Measurements from ENCODE around the gene VKORC1L1.
"Not testable (repeated sequence)": the region's sequence is repeated elsewhere in the genome, so short reads cannot be mapped to it uniquely, and the experiment has no call there.

VKORC1L1 gene

DNA sequence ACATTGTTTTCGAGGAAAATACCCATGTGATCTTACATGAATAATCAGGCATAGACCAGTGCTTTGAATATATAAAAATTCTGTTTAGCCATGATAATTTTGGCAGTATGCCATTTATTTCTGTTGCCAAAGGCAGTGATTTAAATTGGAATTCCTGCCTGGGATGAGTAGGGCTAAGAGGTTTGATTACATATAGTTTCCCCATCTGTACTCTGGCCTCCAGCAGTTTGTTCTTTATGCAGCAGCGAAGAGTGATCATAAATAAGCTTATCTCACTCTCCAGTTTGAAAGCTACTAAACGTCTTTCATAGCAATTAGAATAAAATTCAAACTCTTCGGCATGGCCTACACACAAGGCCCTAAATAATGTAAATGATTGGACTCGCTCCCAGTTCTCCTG is 72.9 kb downstream of the VKORC1L1 start:
- DNase-seq = not testable (repeated sequence)

GRCh38 chr7:65946904-65947303 is 74.0 kb downstream of the VKORC1L1 start:
- no peak for DNase-seq

GRCh38 chr7:65951837-65952578 is 79.1 kb downstream of the VKORC1L1 start:
- no peak for DNase-seq

- no peak for DNase-seq
These were observed 80.3 kb downstream of the VKORC1L1 start for GRCh38 chr7:65953001-65953720.

DNA sequence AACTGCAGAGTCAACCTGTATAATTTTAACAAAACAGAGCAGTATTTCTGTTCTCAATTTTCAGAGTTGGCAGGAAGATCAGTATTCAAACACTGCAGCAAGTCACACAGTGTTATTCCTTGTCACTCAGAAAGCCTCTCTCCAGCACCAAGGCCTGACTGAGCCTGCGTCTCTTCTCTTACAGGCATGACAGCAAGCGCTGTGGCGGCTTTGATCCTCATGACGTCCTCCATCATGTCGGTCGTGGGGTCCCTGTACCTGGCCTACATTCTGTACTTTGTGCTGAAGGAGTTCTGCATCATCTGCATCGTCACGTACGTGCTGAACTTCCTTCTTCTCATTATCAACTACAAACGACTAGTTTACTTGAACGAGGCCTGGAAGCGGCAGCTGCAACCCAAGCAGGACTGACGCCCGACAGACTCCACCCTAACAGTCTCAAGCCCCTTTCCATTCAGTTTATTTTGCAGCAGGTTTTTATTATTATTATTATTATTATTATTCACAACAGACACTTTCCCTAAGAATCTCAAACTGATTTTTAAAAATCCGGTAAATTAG is 81.1 kb downstream of the VKORC1L1 start:
- no peak for DNase-seq

GRCh38 chr7:65955718-65956117 is 82.8 kb downstream of the VKORC1L1 start:
- DNase-seq = no peak

DNA sequence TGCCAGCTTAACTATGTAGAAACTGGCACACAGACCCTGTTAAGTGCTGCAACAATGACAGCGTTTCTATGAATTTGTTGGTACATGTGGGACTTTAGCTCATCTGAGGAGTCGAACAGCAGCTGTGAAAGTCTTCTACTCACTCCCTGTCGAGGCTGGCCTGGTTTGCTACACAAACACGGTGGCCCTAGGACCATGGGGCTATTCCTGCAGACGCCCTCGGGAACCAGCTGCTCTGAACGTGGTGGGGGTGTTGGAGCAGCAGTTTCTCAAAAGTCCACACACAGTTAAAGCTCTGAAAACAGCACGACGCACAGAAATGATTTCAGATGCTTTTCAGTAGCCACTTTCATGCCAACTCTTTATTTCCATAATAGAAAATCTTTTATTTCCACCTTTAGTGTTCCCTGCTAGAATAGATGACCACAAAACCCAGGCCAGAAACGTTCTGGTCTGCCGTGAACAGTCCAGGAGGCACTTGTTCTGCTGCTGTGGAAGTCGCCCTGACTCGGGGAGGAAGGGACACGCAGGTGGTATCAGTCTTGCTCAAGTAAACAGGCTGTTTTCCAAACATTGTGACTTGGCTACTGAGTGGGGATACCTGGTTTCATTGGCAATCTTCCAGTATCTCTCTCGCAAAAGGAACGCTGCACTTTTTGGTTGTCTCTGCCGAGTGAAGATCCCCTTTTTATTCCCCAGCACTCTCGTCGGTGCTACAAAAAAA is 87.6 kb downstream of the VKORC1L1 start:
- no peak for DNase-seq

GRCh38 chr7:65962033-65962432 is 89.2 kb downstream of the VKORC1L1 start:
- DNase-seq = no peak

GRCh38 chr7:65964671-65965070 is 91.8 kb downstream of the VKORC1L1 start:
- DNase-seq = not testable (repeated sequence)

GRCh38 chr7:65966146-65966545 is 93.3 kb downstream of the VKORC1L1 start:
- DNase-seq = no peak

- no peak for DNase-seq
These were observed 94.7 kb downstream of the VKORC1L1 start for GRCh38 chr7:65967361-65968155.

- DNase-seq = no peak
These were observed 95.6 kb downstream of the VKORC1L1 start for GRCh38 chr7:65968256-65969185.

DNA sequence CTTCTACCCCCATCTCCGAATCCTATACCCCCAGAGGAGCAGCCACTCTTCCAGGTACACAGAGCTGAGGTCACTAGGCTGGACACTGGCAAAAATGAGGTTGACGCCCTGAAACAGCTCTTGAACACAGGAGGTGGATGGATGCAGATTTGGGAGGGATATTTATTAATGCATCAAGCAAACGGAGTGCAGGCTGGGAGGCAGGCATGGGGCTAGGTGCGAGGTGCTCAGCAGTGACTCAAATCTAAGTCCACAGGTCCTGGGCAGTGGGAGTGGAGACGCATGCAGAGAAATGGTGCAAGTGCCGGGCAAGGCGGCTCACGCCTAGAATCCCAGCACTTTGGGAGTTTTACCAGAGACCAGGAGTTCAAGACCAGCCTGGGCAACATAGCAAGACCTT is 98.1 kb downstream of the VKORC1L1 start:
- no peak for DNase-seq

GRCh38 chr7:65972976-65973375 is 100.1 kb downstream of the VKORC1L1 start:
- DNase-seq = no peak

DNA sequence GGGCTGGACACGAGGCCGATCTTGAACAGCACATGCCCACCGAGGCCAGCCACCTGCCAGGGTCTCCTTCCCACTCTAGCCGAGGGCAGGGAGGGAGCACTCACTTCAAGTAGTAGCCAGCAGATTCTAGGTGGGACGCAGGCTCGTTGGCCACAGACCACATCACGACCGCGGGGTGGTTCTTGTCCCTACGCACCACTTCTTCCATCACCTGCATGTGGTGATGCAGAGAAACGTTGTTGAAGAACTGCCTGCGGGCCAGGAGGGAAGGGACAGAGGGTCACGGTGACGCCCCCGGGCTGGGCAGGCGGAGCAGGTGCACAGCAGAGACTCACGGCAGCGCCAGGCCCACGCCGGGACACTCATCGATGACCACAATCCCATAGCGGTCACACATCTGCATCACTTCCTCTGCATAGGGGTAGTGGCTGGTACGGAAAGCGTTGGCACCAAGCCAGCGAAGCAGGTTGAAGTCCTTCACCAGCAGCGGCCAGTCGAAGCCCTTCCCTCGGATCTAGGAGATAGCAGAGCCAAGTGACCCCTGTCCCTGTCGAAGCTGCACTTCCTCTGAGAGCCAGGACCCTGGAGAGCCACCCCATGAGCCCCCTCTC is 101.4 kb downstream of the VKORC1L1 start:
- DNase-seq = no peak

- no peak for DNase-seq
These were observed 102.0 kb downstream of the VKORC1L1 start for GRCh38 chr7:65974876-65975275.

GRCh38 chr7:65975814-65976445 is 103.1 kb downstream of the VKORC1L1 start:
- DNase-seq = no peak

- no peak for DNase-seq
These were observed 103.9 kb downstream of the VKORC1L1 start for GRCh38 chr7:65976659-65977196.

DNA sequence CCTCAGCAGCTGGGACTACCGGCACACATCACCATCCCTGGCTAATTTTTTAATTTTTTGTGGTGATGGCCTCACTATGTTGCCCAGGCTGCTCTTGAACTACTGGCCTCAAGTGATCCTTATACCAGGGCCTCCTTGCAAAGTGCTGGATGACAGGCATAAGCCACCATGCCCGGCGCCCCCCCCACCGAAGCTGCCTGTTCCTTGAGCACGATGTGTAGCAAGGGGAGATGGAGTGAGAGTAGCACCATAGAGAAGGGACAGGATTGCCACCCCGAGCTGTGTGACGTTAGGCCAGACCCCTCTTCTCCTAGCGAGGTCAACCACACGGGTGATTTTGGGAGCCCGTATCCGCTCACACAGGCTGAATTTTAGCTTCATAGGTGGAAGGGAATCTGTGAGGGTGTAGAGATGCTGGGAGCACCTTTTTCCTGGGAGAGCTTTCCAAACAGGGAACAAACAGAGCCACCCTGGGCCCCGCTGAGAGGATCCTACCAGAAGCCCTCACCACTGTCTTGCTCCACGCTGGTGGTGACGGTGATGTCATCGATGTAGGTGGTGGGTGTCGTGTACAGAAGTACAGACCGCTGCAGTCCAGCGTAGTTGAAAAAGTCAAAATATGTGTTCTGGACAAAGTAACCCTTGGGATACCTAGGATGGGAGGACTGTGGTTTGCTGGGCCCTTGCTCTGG is 106.2 kb downstream of the VKORC1L1 start:
- DNase-seq = no peak
